Glutamatergic neuron (in vitro differentiated cells): Measurements from ENCODE around the gene CR1. TPM values are rescaled to one million over a fixed set of nuclear protein-coding genes. Genes with fewer than 3 reads are reported as not detected.
"Not testable (repeated sequence)": the region's sequence is repeated elsewhere in the genome, so short reads cannot be mapped to it uniquely, and the experiment has no call there.

Experiments used
- DNase-seq: peaks from one replicate; pipeline ENCODE4 v3.0.0; 2022
- H3K27ac Mint-ChIP-seq: one replicate; pipeline ENCODE4 v1.8.0; 2020; ENCODE audit warnings: mild to moderate bottlenecking, mixed read lengths, inconsistent platforms; ENCODE audit not compliant: unreplicated experiment
- H3K27me3 Mint-ChIP-seq: one replicate; pipeline ENCODE4 v1.8.0; 2020; ENCODE audit warnings: mild to moderate bottlenecking, moderate library complexity, mixed read lengths, inconsistent platforms; ENCODE audit not compliant: unreplicated experiment
- H3K36me3 Mint-ChIP-seq: one replicate; pipeline ENCODE4 v1.8.0; 2020; ENCODE audit warnings: mild to moderate bottlenecking, mixed read lengths, inconsistent platforms; ENCODE audit not compliant: unreplicated experiment
- H3K4me1 Mint-ChIP-seq: one replicate; pipeline ENCODE4 v1.8.0; 2020; ENCODE audit warnings: mild to moderate bottlenecking, low read depth, mixed read lengths, inconsistent platforms; ENCODE audit not compliant: unreplicated experiment
- H3K4me3 Mint-ChIP-seq: one replicate; pipeline ENCODE4 v1.8.0; 2020; ENCODE audit warnings: mild to moderate bottlenecking, mixed read lengths, inconsistent platforms; ENCODE audit not compliant: unreplicated experiment
- H3K9me3 Mint-ChIP-seq: one replicate; pipeline ENCODE4 v1.8.0; 2020; ENCODE audit warnings: mild to moderate bottlenecking, moderate library complexity, mixed read lengths, inconsistent platforms; ENCODE audit not compliant: unreplicated experiment
- CTCF ChIP-seq: fragments of 200-600 bp; sonication (generic); IDR thresholded peaks from one replicate; pipeline ENCODE4 v1.5.0; 2021; ENCODE audit not compliant: partially characterized antibody, unreplicated experiment
- total RNA-seq: library from RNA; stranded (reverse); fragmentation: NEBNext Ultra II Directional; extraction: Animal tissue kit (Norgen Biotek cat#: 25700); gene quantifications from one replicate; pipeline ENCODE4 v1.2.1, GENCODE V29; 2021; ENCODE audit not compliant: unreplicated experiment

Gene CR1
- total RNA-seq, 1 donor from 2014 or later: not detected

GRCh38 chr1:207605444-207606361 is 109.7 kb downstream of the CR1 start:
- H3K9me3 Mint-ChIP-seq: peaks cover 5% of the 10 kb centered on the region
- peaks cover 9% of the 10 kb centered on the region for H3K4me1 Mint-ChIP-seq
- H3K36me3 Mint-ChIP-seq: no peaks in the 10 kb centered on the region
- peaks cover 3% of the 10 kb centered on the region for H3K27me3 Mint-ChIP-seq
- no peak for DNase-seq
- TF ChIP-seq CTCF: no peak
- no peak overlapping the region for H3K4me3 Mint-ChIP-seq
- H3K27ac Mint-ChIP-seq: no peak overlapping the region

- no peak for DNase-seq
- H3K9me3 Mint-ChIP-seq: peaks cover 5% of the 10 kb centered on the region
- peaks cover 3% of the 10 kb centered on the region for H3K27me3 Mint-ChIP-seq
- peaks cover 9% of the 10 kb centered on the region for H3K4me1 Mint-ChIP-seq
- H3K27ac Mint-ChIP-seq: no peak overlapping the region
- no peaks in the 10 kb centered on the region for H3K36me3 Mint-ChIP-seq
- no peak for TF ChIP-seq CTCF
- H3K4me3 Mint-ChIP-seq: no peak overlapping the region
Measured at GRCh38 chr1:207606362-207606755, 110.4 kb downstream of the CR1 start.

- H3K4me1 Mint-ChIP-seq: peaks cover 9% of the 10 kb centered on the region
Measured at GRCh38 chr1:207612762-207613161, 116.8 kb downstream of the CR1 start.

GRCh38 chr1:207619871-207620542 is 124.0 kb downstream of the CR1 start:
- H3K4me3 Mint-ChIP-seq: peak overlapping the region; percentile 5
- H3K4me1 Mint-ChIP-seq: peaks cover 11% of the 10 kb centered on the region
- DNase-seq: peak; percentile 30
- peak; percentile 90 for TF ChIP-seq CTCF
- no peaks in the 10 kb centered on the region for H3K36me3 Mint-ChIP-seq
- peak overlapping the region; percentile 44 for H3K27ac Mint-ChIP-seq
- H3K27me3 Mint-ChIP-seq: no peaks in the 10 kb centered on the region
- H3K9me3 Mint-ChIP-seq: no peaks in the 10 kb centered on the region

More at GRCh38 chr1:207612762-207613161, 116.8 kb downstream of the CR1 start:
- Mint-ChIP-seq H3K36me3 (peaks cover 7% of the 10 kb centered on the region), H3K27ac (no peak overlapping the region), H3K9me3 (peaks cover 5% of the 10 kb centered on the region), H3K4me3 (no peak overlapping the region), H3K27me3 (peaks cover 3% of the 10 kb centered on the region)
- DNase-seq: no peak
- TF ChIP-seq CTCF: no peak

GRCh38 chr1:207620543-207620893 is 124.6 kb downstream of the CR1 start:
- Mint-ChIP-seq H3K36me3 (no peaks in the 10 kb centered on the region), H3K27ac (no peak overlapping the region), H3K4me3 (no peak overlapping the region), H3K9me3 (no peaks in the 10 kb centered on the region), H3K4me1 (peaks cover 11% of the 10 kb centered on the region), H3K27me3 (no peaks in the 10 kb centered on the region)
- peak; percentile 37 for TF ChIP-seq CTCF
- no peak for DNase-seq

GRCh38 chr1:207625504-207626071 is 129.6 kb downstream of the CR1 start:
- not testable (repeated sequence) for DNase-seq, H3K27ac Mint-ChIP-seq, H3K9me3 Mint-ChIP-seq, H3K4me1 Mint-ChIP-seq, H3K27me3 Mint-ChIP-seq, H3K4me3 Mint-ChIP-seq, H3K36me3 Mint-ChIP-seq
